ENCODE measurements around the gene ZNF143.

The ZNF143 gene

GRCh38 chr11:9528573-9529333 lies 67.9 kb downstream of the ZNF143 start:
- DNase-seq (ENCODE audit: low read depth), result no peak
- H3K4me3 ChIP-seq (ENCODE audit: control insufficient read depth, low read depth, low read length), result no peak overlapping the region
- no peak for TF ChIP-seq CTCF (IDR thresholded peaks at IDR 0.05; ENCODE audit: control insufficient read depth, insufficient read depth, low read depth, low read length, missing control alignments)

- no peak for TF ChIP-seq CTCF (IDR thresholded peaks at IDR 0.05; ENCODE audit: control insufficient read depth, insufficient read depth, low read depth, low read length, missing control alignments)
- no peak overlapping the region for H3K4me3 ChIP-seq (ENCODE audit: control insufficient read depth, low read depth, low read length)
- DNase-seq (ENCODE audit: low read depth), result no peak
These were observed 68.5 kb downstream of the ZNF143 start for GRCh38 chr11:9529334-9529650.

GRCh38 chr11:9530020-9530621 lies 69.3 kb downstream of the ZNF143 start:
- no peak overlapping the region for H3K4me3 ChIP-seq (ENCODE audit: control insufficient read depth, low read depth, low read length)
- no peak for TF ChIP-seq CTCF (IDR thresholded peaks at IDR 0.05; ENCODE audit: control insufficient read depth, insufficient read depth, low read depth, low read length, missing control alignments)
- DNase-seq (ENCODE audit: low read depth), result no peak

- no peak for TF ChIP-seq CTCF (IDR thresholded peaks at IDR 0.05; ENCODE audit: control insufficient read depth, insufficient read depth, low read depth, low read length, missing control alignments)
- DNase-seq (ENCODE audit: low read depth), result no peak
- H3K4me3 ChIP-seq (ENCODE audit: control insufficient read depth, low read depth, low read length), result no peak overlapping the region
These were observed 70.3 kb downstream of the ZNF143 start for GRCh38 chr11:9530901-9531625.

GRCh38 chr11:9533058-9533457 lies 72.2 kb downstream of the ZNF143 start:
- no peak overlapping the region for H3K4me3 ChIP-seq (ENCODE audit: control insufficient read depth, low read depth, low read length)
- no peak for TF ChIP-seq CTCF (IDR thresholded peaks at IDR 0.05; ENCODE audit: control insufficient read depth, insufficient read depth, low read depth, low read length, missing control alignments)
- DNase-seq (ENCODE audit: low read depth), result no peak

GRCh38 chr11:9533736-9534473 lies 73.1 kb downstream of the ZNF143 start:
- no peak overlapping the region for H3K4me3 ChIP-seq (ENCODE audit: control insufficient read depth, low read depth, low read length)
- DNase-seq (ENCODE audit: low read depth), result no peak
- TF ChIP-seq CTCF (IDR thresholded peaks at IDR 0.05; ENCODE audit: control insufficient read depth, insufficient read depth, low read depth, low read length, missing control alignments), result no peak
